Measurements from ENCODE around the gene RGS6. TPM values are rescaled to one million over a fixed set of nuclear protein-coding genes. Genes with fewer than 3 reads are reported as not detected.
A peak's percentile ranks its signal among the peaks of the same experiment; 100 is the strongest.

RGS6 gene
- total RNA-seq, 4 donors from 2014 or later: 0.54 to 9.1 (median 3.3) TPM

DNA sequence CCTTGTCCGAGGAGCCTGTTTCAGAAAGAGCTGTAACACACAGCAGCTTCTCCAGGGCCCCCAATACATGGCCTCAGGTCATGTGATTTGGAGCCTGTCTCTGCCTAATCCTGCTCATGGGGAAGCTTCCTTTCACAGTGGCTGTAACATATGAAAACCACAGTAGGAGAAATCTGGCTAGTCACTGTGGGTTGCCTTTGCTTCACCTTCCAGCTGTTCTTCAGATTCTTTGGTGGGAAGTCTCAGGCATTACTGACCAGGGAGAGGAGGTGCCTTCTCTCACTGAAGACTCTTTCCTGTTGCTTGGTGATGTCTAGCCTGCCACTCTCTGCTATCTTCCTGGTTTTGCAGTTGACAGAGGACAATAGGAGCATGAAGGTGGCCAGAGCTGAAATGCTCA, 611.1 kb downstream of the RGS6 start:
- TF ChIP-seq, protein P1, sequence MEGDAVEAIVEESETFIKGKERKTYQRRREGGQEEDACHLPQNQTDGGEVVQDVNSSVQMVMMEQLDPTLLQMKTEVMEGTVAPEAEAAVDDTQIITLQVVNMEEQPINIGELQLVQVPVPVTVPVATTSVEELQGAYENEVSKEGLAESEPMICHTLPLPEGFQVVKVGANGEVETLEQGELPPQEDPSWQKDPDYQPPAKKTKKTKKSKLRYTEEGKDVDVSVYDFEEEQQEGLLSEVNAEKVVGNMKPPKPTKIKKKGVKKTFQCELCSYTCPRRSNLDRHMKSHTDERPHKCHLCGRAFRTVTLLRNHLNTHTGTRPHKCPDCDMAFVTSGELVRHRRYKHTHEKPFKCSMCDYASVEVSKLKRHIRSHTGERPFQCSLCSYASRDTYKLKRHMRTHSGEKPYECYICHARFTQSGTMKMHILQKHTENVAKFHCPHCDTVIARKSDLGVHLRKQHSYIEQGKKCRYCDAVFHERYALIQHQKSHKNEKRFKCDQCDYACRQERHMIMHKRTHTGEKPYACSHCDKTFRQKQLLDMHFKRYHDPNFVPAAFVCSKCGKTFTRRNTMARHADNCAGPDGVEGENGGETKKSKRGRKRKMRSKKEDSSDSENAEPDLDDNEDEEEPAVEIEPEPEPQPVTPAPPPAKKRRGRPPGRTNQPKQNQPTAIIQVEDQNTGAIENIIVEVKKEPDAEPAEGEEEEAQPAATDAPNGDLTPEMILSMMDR (IDR thresholded peaks at IDR 0.05): no peak
- TF ChIP-seq POLR2A (IDR thresholded peaks at IDR 0.05): no peak
- Histone ChIP-seq H3K4me3 (no peak overlapping the region), H3K27ac (no peak overlapping the region), H3K27me3 (no peaks in the 10 kb centered on the region), H3K4me1 (no peaks in the 10 kb centered on the region), H3K9me3 (no peaks in the 10 kb centered on the region), H3K36me3 (no peaks in the 10 kb centered on the region)
- DNase-seq: no peak

DNA sequence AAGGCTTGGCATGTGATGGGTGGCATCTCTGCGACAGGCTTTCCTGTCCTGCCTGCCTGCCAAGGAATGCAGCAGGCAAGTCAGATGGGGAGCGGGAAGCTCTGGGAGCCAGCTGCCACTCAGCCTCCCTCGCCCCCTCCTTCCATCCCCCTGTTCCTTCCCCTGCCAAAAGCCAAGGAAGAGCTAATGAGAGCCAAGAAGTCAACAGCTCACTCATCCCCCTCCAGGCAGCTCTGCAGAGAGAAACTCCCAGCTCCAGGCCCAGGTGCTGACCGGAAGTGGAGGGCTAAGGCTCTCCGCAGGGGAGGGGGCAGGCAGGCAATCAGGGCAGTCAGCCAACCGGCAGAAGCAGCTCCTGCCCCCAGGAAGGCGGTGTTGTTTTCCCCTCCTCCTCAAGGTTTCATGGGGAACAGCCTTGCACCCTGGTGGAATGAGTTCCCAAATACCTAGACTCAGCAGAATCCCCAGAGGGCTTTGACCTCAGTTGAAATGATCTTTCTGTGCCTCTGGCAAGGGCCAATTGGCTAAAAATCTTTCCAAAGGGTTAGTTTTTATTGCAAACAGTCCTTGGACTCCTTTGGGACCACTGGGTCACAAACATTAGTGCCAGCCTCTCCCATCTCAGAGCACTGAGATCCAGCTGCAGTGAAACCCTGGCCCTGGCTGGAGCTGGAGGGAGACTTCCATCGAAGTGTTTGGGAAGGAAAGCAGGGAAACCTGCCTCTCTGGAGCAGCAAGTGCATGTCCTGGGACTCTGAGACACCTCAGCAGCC, 612.6 kb downstream of the RGS6 start:
- H3K9me3 ChIP-seq: no peaks in the 10 kb centered on the region
- no peak overlapping the region for H3K27ac ChIP-seq
- DNase-seq: no peak
- no peaks in the 10 kb centered on the region for H3K36me3 ChIP-seq
- no peaks in the 10 kb centered on the region for H3K4me1 ChIP-seq
- TF ChIP-seq, protein P1 (IDR thresholded peaks at IDR 0.05): no peak
- H3K27me3 ChIP-seq: no peaks in the 10 kb centered on the region
- no peak overlapping the region for H3K4me3 ChIP-seq

- H3K27ac ChIP-seq: no peak overlapping the region
- no peaks in the 10 kb centered on the region for H3K9me3 ChIP-seq
- H3K4me1 ChIP-seq: no peaks in the 10 kb centered on the region
- peak in 2 of 3 donors; percentile 41 to 59 for DNase-seq
- no peak for TF ChIP-seq POLR2A (IDR thresholded peaks at IDR 0.05)
- TF ChIP-seq, protein P1 (IDR thresholded peaks at IDR 0.05): no peak
- H3K36me3 ChIP-seq: no peaks in the 10 kb centered on the region
- no peaks in the 10 kb centered on the region for H3K27me3 ChIP-seq
- no peak overlapping the region for H3K4me3 ChIP-seq
Measured at GRCh38 chr14:72545411-72546311, 613.4 kb downstream of the RGS6 start.

DNA sequence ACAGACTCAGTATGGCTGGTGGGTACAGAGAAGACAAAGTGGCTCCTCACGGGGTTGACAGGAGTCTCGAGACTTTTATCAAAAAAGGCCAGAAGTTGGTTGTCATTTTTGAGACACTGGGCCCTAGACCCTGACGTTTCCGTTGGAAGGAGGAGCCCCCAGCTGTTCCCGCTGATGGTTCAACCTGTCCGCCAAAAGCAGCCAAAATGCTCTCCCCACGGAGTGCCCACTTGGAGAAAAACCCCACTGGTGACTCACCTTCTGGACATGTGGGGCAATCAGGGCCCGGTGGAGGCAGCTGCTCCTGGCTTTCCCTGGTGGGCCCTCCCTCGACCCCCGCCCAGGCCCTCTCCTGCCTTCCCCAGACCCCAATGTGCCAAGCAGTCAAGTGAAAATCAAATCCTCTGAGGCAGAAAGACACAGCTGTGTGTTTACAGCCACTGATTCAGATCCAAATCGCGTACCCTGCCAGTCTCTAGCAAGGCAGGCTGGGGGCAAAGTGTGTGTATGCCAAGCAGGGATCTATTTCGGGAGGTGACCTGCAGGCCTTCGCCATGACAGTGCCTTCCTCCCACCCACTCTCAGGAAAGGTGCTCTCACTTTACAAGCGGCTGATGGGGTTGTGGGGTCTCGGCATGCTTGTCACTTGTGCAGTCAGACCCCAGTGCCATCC, 614.3 kb downstream of the RGS6 start:
- Histone ChIP-seq H3K27me3 (no peaks in the 10 kb centered on the region), H3K9me3 (no peaks in the 10 kb centered on the region), H3K4me1 (no peaks in the 10 kb centered on the region), H3K4me3 (no peak overlapping the region), H3K36me3 (no peaks in the 10 kb centered on the region), H3K27ac (no peak overlapping the region)
- DNase-seq: no peak
- TF ChIP-seq, protein P1 (IDR thresholded peaks at IDR 0.05): no peak
- TF ChIP-seq POLR2A (IDR thresholded peaks at IDR 0.05): no peak

- Histone ChIP-seq H3K4me3 (no peak overlapping the region), H3K27me3 (no peaks in the 10 kb centered on the region), H3K4me1 (no peaks in the 10 kb centered on the region), H3K27ac (no peak overlapping the region), H3K36me3 (no peaks in the 10 kb centered on the region), H3K9me3 (no peaks in the 10 kb centered on the region)
- DNase-seq: no peak
- TF ChIP-seq POLR2A (IDR thresholded peaks at IDR 0.05): no peak
- TF ChIP-seq, protein P1 (IDR thresholded peaks at IDR 0.05): no peak
Measured at GRCh38 chr14:72547999-72548398, 615.8 kb downstream of the RGS6 start.
